Mesenchymal stem cell (in vitro differentiated cells and primary cell): Measurements from ENCODE around the gene STARD10.

ENCODE experiments used
- DNase-seq: peaks from one replicate; pipeline ENCODE4 v3.0.0-alpha.2; 2013
- H2AFZ ChIP-seq: one replicate; pipeline ENCODE4 v1.6.1; 2013; ENCODE audit warnings: low read depth, mild to moderate bottlenecking, control low read depth, inconsistent platforms, low read length, moderate library complexity
- H2AK5ac ChIP-seq: 2 replicates; pipeline ENCODE4 v1.6.1; 2013; ENCODE audit warnings: low read length, moderate library complexity, mild to moderate bottlenecking, inconsistent platforms; ENCODE audit not compliant: severe bottlenecking
- H2BK120ac ChIP-seq: one replicate; pipeline ENCODE4 v1.6.1; 2013; ENCODE audit warnings: low read depth, mild to moderate bottlenecking, inconsistent platforms, low read length, moderate library complexity
- H2BK12ac ChIP-seq, 2 experiments: one replicate each; pipeline ENCODE4 v1.6.1; 2013; ENCODE audit warnings: inconsistent platforms in 2 of 2, low read length in 2 of 2, mild to moderate bottlenecking in 2 of 2, moderate library complexity in 2 of 2, control low read depth in 1 of 2
- H2BK15ac ChIP-seq: one replicate; pipeline ENCODE4 v1.6.1; 2013; ENCODE audit warnings: mild to moderate bottlenecking, low read depth, inconsistent platforms; ENCODE audit not compliant: poor library complexity, severe bottlenecking
- H2BK5ac ChIP-seq: 2 replicates; pipeline ENCODE4 v1.6.1; 2013; ENCODE audit warnings: low read depth, mild to moderate bottlenecking, low read length, control low read depth, inconsistent platforms; ENCODE audit not compliant: poor library complexity, severe bottlenecking
- H3K14ac ChIP-seq, 2 experiments: one replicate each; pipeline ENCODE4 v1.6.1; 2013; ENCODE audit warnings: inconsistent platforms in 2 of 2, low read length in 2 of 2, control low read depth in 1 of 2, mild to moderate bottlenecking in 1 of 2, moderate library complexity in 1 of 2
- H3K18ac ChIP-seq, 2 experiments: one replicate each; pipeline ENCODE4 v1.6.1; 2013; ENCODE audit warnings: inconsistent platforms in 2 of 2, low read length in 2 of 2, control low read depth in 1 of 2, low read depth in 1 of 2, mild to moderate bottlenecking in 1 of 2
- H3K23ac ChIP-seq, 2 experiments: one replicate each; pipeline ENCODE4 v1.6.1; 2013; ENCODE audit warnings: inconsistent platforms in 2 of 2, low read length in 2 of 2, mild to moderate bottlenecking in 2 of 2, moderate library complexity in 2 of 2, control low read depth in 1 of 2
- H3K27ac ChIP-seq: 2 replicates; pipeline ENCODE4 v1.5.1; 2013; ENCODE audit warnings: mild to moderate bottlenecking, moderate library complexity, low read length, control low read depth, inconsistent platforms; ENCODE audit not compliant: poor library complexity, severe bottlenecking
- H3K27me3 ChIP-seq, 2 experiments: 2 replicates each; pipeline versions ENCODE4 v1.6.1 to v1.7.0; 2013; ENCODE audit warnings: low read length in 2 of 2, mild to moderate bottlenecking in 2 of 2, moderate library complexity in 2 of 2, control low read depth in 1 of 2, inconsistent platforms in 1 of 2; ENCODE audit not compliant: control insufficient read depth in 1 of 2, insufficient read depth in 1 of 2
- H3K36me3 ChIP-seq, 2 experiments: 2 replicates each; pipeline versions ENCODE4 v1.6.1 to v1.7.0; 2013; ENCODE audit warnings: low read length in 2 of 2, control low read depth in 1 of 2, inconsistent platforms in 1 of 2, low read depth in 1 of 2, mild to moderate bottlenecking in 1 of 2; ENCODE audit not compliant: insufficient read depth in 2 of 2, control insufficient read depth in 1 of 2
- H3K4ac ChIP-seq, 2 experiments: one replicate each; pipeline ENCODE4 v1.6.1; 2013; ENCODE audit warnings: inconsistent platforms in 2 of 2, low read length in 2 of 2, mild to moderate bottlenecking in 2 of 2, moderate library complexity in 2 of 2, control low read depth in 1 of 2, low read depth in 1 of 2
- H3K4me1 ChIP-seq: 2 replicates; pipeline ENCODE4 v1.6.1; 2013; ENCODE audit warnings: low read depth, low read length, control low read depth; ENCODE audit not compliant: control insufficient read depth, insufficient read depth
- H3K4me2 ChIP-seq: 2 replicates; pipeline ENCODE4 v1.6.1; 2013; ENCODE audit warnings: low read length, mild to moderate bottlenecking, inconsistent platforms; ENCODE audit not compliant: poor library complexity, severe bottlenecking
- H3K4me3 ChIP-seq, 2 experiments: 2 replicates each; pipeline versions ENCODE4 v1.5.1 to v1.7.0; 2013; ENCODE audit warnings: low read length in 2 of 2, mild to moderate bottlenecking in 2 of 2, control low read depth in 1 of 2, low read depth in 1 of 2; ENCODE audit not compliant: insufficient read depth in 1 of 2
- H3K79me1 ChIP-seq: replicated peaks from 2 replicates; pipeline ENCODE4 v1.6.1; 2013; ENCODE audit warnings: mild to moderate bottlenecking, control low read depth, low read length, inconsistent platforms; ENCODE audit not compliant: poor library complexity, severe bottlenecking
- H3K9ac ChIP-seq: 2 replicates; pipeline ENCODE4 v1.7.0; 2013; ENCODE audit warnings: mild to moderate bottlenecking, low read length, moderate library complexity
- H3K9me3 ChIP-seq: 2 replicates; pipeline ENCODE4 v1.7.0; 2013; ENCODE audit warnings: mild to moderate bottlenecking, low read length; ENCODE audit not compliant: control insufficient read depth
- H4K8ac ChIP-seq: one replicate; pipeline ENCODE4 v1.6.1; 2013; ENCODE audit warnings: inconsistent platforms, mild to moderate bottlenecking, low read length, moderate library complexity
- H4K91ac ChIP-seq: one replicate; pipeline ENCODE4 v1.6.1; 2013; ENCODE audit warnings: mild to moderate bottlenecking, low read length, inconsistent platforms
- WGBS: methylation state at CpG from one replicate; pipeline ENCODE4 v1.1.7; 2013; ENCODE audit warnings: mixed read lengths; 5-methylcytosine and 5-hydroxymethylcytosine counted together

The STARD10 gene

GRCh38 chr11:72730243-72730642 lies 63.6 kb downstream of the STARD10 start:
- Histone ChIP-seq H3K23ac (no peak overlapping the region), H2AFZ (no peak overlapping the region), H3K4me3 (no peak overlapping the region), H3K79me1 (peaks cover 18% of the 10 kb centered on the region), H3K4me1 (peaks cover 2% of the 10 kb centered on the region), H4K8ac (no peak overlapping the region), H2BK120ac (no peak overlapping the region), H3K36me3 (peaks cover 20 to 25% of the 10 kb centered on the region in 2 experiments), H2BK15ac (no peak overlapping the region), H3K4ac (no peak overlapping the region), H3K14ac (no peak overlapping the region), H3K9ac (no peak overlapping the region), H4K91ac (no peak overlapping the region), H3K27ac (no peak overlapping the region), H2AK5ac (no peak overlapping the region), H2BK5ac (no peak overlapping the region), H3K18ac (no peak overlapping the region), H2BK12ac (no peak overlapping the region), H3K9me3 (peaks cover 3% of the 10 kb centered on the region), H3K4me2 (no peak overlapping the region), H3K27me3 (no peaks in the 10 kb centered on the region)
- no peak for DNase-seq
- WGBS = 94% methylated on average over 5 of the region's 5 CpGs

GRCh38 chr11:72727521-72727920 lies 66.3 kb downstream of the STARD10 start:
- Histone ChIP-seq H3K27ac (no peak overlapping the region), H3K14ac (no peak overlapping the region), H3K9ac (peak overlapping the region; percentile 52), H2AFZ (no peak overlapping the region), H3K79me1 (peaks cover 24% of the 10 kb centered on the region), H4K91ac (no peak overlapping the region), H3K36me3 (peaks cover 22 to 25% of the 10 kb centered on the region in 2 experiments), H2AK5ac (no peak overlapping the region), H4K8ac (no peak overlapping the region), H2BK15ac (no peak overlapping the region), H3K18ac (no peak overlapping the region), H3K9me3 (peaks cover 3% of the 10 kb centered on the region), H3K23ac (no peak overlapping the region), H3K4ac (no peak overlapping the region), H3K27me3 (no peaks in the 10 kb centered on the region), H3K4me3 (peak overlapping the region in 1 of 2 experiments; percentile 12), H3K4me2 (no peak overlapping the region), H3K4me1 (peaks cover 18% of the 10 kb centered on the region), H2BK12ac (peak overlapping the region in 1 of 2 experiments; percentile 61), H2BK5ac (no peak overlapping the region), H2BK120ac (no peak overlapping the region)
- 58% methylated on average over 4 of the region's 4 CpGs for WGBS
- no peak for DNase-seq

GRCh38 chr11:72726266-72727220 lies 67.3 kb downstream of the STARD10 start:
- H4K91ac ChIP-seq = peak overlapping the region; percentile 31
- H2BK120ac ChIP-seq = no peak overlapping the region
- no peak overlapping the region for H4K8ac ChIP-seq
- WGBS = 95% methylated on average over 40 of the region's 40 CpGs
- H3K14ac ChIP-seq = no peak overlapping the region
- H3K79me1 ChIP-seq = peaks cover 21% of the 10 kb centered on the region
- DNase-seq = no peak
- H2BK15ac ChIP-seq = no peak overlapping the region
- H2AK5ac ChIP-seq = no peak overlapping the region
- no peak overlapping the region for H3K4me3 ChIP-seq
- no peak overlapping the region for H3K27ac ChIP-seq
- H3K4ac ChIP-seq = peak overlapping the region in 1 of 2 experiments; percentile 26
- H3K27me3 ChIP-seq = no peaks in the 10 kb centered on the region
- H3K9ac ChIP-seq = peak overlapping the region; percentile 52
- H2BK5ac ChIP-seq = no peak overlapping the region
- no peak overlapping the region for H3K4me2 ChIP-seq
- H3K36me3 ChIP-seq = peaks cover 18 to 22% of the 10 kb centered on the region in 2 experiments
- H3K4me1 ChIP-seq = peaks cover 19% of the 10 kb centered on the region
- H3K23ac ChIP-seq = no peak overlapping the region
- H2BK12ac ChIP-seq = peak overlapping the region in 1 of 2 experiments; percentile 12
- H2AFZ ChIP-seq = no peak overlapping the region
- no peak overlapping the region for H3K18ac ChIP-seq
- H3K9me3 ChIP-seq = peaks cover 3% of the 10 kb centered on the region

GRCh38 chr11:72725724-72726028 lies 68.2 kb downstream of the STARD10 start:
- H3K4me3 ChIP-seq = no peak overlapping the region
- peaks cover 13 to 16% of the 10 kb centered on the region in 2 experiments for H3K36me3 ChIP-seq
- H3K14ac ChIP-seq = no peak overlapping the region
- no peak overlapping the region for H3K23ac ChIP-seq
- H4K8ac ChIP-seq = no peak overlapping the region
- no peak for DNase-seq
- H2BK12ac ChIP-seq = no peak overlapping the region
- H3K27ac ChIP-seq = no peak overlapping the region
- peaks cover 27% of the 10 kb centered on the region for H3K4me1 ChIP-seq
- WGBS = 100% methylated on average over 3 of the region's 4 CpGs
- H3K4ac ChIP-seq = no peak overlapping the region
- no peak overlapping the region for H2AFZ ChIP-seq
- H3K9ac ChIP-seq = peak overlapping the region; percentile 20
- H3K18ac ChIP-seq = no peak overlapping the region
- no peaks in the 10 kb centered on the region for H3K27me3 ChIP-seq
- no peaks in the 10 kb centered on the region for H3K9me3 ChIP-seq
- H3K4me2 ChIP-seq = no peak overlapping the region
- no peak overlapping the region for H2BK5ac ChIP-seq
- no peak overlapping the region for H2BK120ac ChIP-seq
- peak overlapping the region; percentile 3 for H2AK5ac ChIP-seq
- H2BK15ac ChIP-seq = no peak overlapping the region
- peaks cover 18% of the 10 kb centered on the region for H3K79me1 ChIP-seq
- no peak overlapping the region for H4K91ac ChIP-seq
